Measurements from ENCODE around the gene SLC35F3. TPM values are rescaled to one million over a fixed set of nuclear protein-coding genes. Genes with fewer than 3 reads are reported as not detected.

The SLC35F3 gene
- total and polyA plus RNA-seq, 9 donors, result 0.04 to 0.69 (median 0.17) TPM; not detected in 3

- H3K9me3 ChIP-seq, result no peaks in the 10 kb centered on the region
- H3K36me3 ChIP-seq, result no peaks in the 10 kb centered on the region
- TF ChIP-seq POLR2A (IDR thresholded peaks at IDR 0.05), result no peak
- no peaks in the 10 kb centered on the region for H3K27me3 ChIP-seq
- DNase-seq, result no peak
- no peak overlapping the region for H3K4me3 ChIP-seq
- no peak overlapping the region for H3K27ac ChIP-seq
- no peaks in the 10 kb centered on the region for H3K4me1 ChIP-seq (ENCODE audit: insufficient read depth)
- intact Hi-C loops (cut with DNase I), result no loop called here
- WGBS, 3 donors, result 16 to 31% (median 23%) methylated on average over 4 of the region's 4 CpGs
These were observed 331.0 kb downstream of the SLC35F3 start for GRCh38 chr1:234235434-234235881.

DNA sequence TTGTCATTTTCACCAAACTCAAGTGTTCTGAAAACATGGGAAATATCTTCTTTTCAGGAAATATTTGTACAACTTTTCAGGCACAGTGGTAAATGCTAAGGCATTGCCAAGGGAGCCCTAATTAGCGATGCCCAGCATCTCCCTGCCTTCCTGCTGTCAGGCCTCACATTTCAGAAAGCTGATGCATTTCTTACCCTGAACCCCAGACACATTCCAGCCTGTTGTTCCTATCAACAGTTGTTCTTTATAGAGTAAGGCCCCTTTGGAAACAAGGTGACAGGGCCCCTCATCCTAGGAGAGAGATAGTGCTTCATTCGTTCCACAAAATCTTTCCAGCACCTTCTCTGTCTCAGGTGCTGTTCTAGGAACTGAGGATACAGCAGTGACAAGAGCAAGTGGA, 332.9 kb downstream of the SLC35F3 start:
- TF ChIP-seq POLR2A (IDR thresholded peaks at IDR 0.05), result no peak
- TF ChIP-seq, protein P1, sequence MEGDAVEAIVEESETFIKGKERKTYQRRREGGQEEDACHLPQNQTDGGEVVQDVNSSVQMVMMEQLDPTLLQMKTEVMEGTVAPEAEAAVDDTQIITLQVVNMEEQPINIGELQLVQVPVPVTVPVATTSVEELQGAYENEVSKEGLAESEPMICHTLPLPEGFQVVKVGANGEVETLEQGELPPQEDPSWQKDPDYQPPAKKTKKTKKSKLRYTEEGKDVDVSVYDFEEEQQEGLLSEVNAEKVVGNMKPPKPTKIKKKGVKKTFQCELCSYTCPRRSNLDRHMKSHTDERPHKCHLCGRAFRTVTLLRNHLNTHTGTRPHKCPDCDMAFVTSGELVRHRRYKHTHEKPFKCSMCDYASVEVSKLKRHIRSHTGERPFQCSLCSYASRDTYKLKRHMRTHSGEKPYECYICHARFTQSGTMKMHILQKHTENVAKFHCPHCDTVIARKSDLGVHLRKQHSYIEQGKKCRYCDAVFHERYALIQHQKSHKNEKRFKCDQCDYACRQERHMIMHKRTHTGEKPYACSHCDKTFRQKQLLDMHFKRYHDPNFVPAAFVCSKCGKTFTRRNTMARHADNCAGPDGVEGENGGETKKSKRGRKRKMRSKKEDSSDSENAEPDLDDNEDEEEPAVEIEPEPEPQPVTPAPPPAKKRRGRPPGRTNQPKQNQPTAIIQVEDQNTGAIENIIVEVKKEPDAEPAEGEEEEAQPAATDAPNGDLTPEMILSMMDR (IDR thresholded peaks at IDR 0.05), result no peak
- no peak for TF ChIP-seq EP300 (IDR thresholded peaks at IDR 0.05)
- intact Hi-C loops (cut with DNase I), result no loop called here
- no peaks in the 10 kb centered on the region for H3K27me3 ChIP-seq

GRCh38 chr1:234238060-234238459, 333.6 kb downstream of the SLC35F3 start:
- WGBS, 3 donors, result 77 to 90% (median 84%) methylated on average over 1 of the region's 1 CpG
- TF ChIP-seq POLR2A (IDR thresholded peaks at IDR 0.05) (no peak), EP300 (IDR thresholded peaks at IDR 0.05) (no peak)
- TF ChIP-seq, protein P1 (IDR thresholded peaks at IDR 0.05), result no peak
- intact Hi-C loops (cut with DNase I), result no loop called here
- H3K27me3 ChIP-seq, result no peaks in the 10 kb centered on the region
- no peak for DNase-seq
- no peaks in the 10 kb centered on the region for H3K4me1 ChIP-seq (ENCODE audit: insufficient read depth)
- no peak overlapping the region for H3K27ac ChIP-seq
- no peaks in the 10 kb centered on the region for H3K9me3 ChIP-seq
- H3K4me3 ChIP-seq, result no peak overlapping the region
- no peaks in the 10 kb centered on the region for H3K36me3 ChIP-seq

More for the DNA sequence above, 332.9 kb downstream of the SLC35F3 start:
- no peak for DNase-seq
- Histone ChIP-seq H3K27ac (no peak overlapping the region), H3K36me3 (no peaks in the 10 kb centered on the region), H3K4me3 (no peak overlapping the region), H3K9me3 (no peaks in the 10 kb centered on the region), H3K4me1 (ENCODE audit: insufficient read depth) (no peaks in the 10 kb centered on the region)
- whole genome bisulfite sequencing, 3 donors, result 81 to 93% (median 87%) methylated on average over 2 of the region's 2 CpGs

GRCh38 chr1:234239515-234239914, 335.0 kb downstream of the SLC35F3 start:
- intact Hi-C loops (cut with DNase I), result no loop called here
- Histone ChIP-seq H3K27ac (no peak overlapping the region), H3K4me3 (no peak overlapping the region), H3K4me1 (ENCODE audit: insufficient read depth) (no peaks in the 10 kb centered on the region), H3K9me3 (no peaks in the 10 kb centered on the region), H3K36me3 (no peaks in the 10 kb centered on the region), H3K27me3 (no peaks in the 10 kb centered on the region)
- WGBS, 3 donors, result 94 to 100% (median 94%) methylated on average over 2 of the region's 2 CpGs
- TF ChIP-seq POLR2A (IDR thresholded peaks at IDR 0.05) (no peak), EP300 (IDR thresholded peaks at IDR 0.05) (no peak)
- TF ChIP-seq, protein P1 (IDR thresholded peaks at IDR 0.05), result no peak
- no peak for DNase-seq

GRCh38 chr1:234239936-234240335, 335.5 kb downstream of the SLC35F3 start:
- Histone ChIP-seq H3K36me3 (no peaks in the 10 kb centered on the region), H3K27me3 (no peaks in the 10 kb centered on the region), H3K9me3 (no peaks in the 10 kb centered on the region), H3K4me1 (ENCODE audit: insufficient read depth) (no peaks in the 10 kb centered on the region), H3K4me3 (no peak overlapping the region), H3K27ac (no peak overlapping the region)
- TF ChIP-seq POLR2A (IDR thresholded peaks at IDR 0.05) (no peak), EP300 (IDR thresholded peaks at IDR 0.05) (no peak)
- TF ChIP-seq, protein P1 (IDR thresholded peaks at IDR 0.05), result no peak
- intact Hi-C loops (cut with DNase I), result no loop called here
- DNase-seq, result no peak
- WGBS, 3 donors, result 89 to 96% (median 91%) methylated on average over 9 of the region's 9 CpGs

All from ovary (tissue), 9 donors.